Common myeloid progenitor, CD34-positive (primary cell): ENCODE results near the gene FMNL2.

Experiments
- CTCF ChIA-PET: fragments of 350-600 bp; sonication (Branson Sonifier 250); formaldehyde crosslinking; loops from one replicate; lab custom pipeline; 2021; ENCODE audit warnings: antibody characterized with exemption; lab: Charles Lee
- POLR2A ChIA-PET: fragments of 350-600 bp; sonication (Branson Sonifier 250); formaldehyde crosslinking; loops from one replicate; lab custom pipeline; 2021; ENCODE audit warnings: antibody characterized with exemption; lab: Charles Lee
- DNase-seq, 3 donors: peaks; one replicate each; pipeline versions ENCODE4 v3.0.0 to v3.0.0-alpha.2; 2013
- H3K27ac ChIP-seq, 2 experiments: 1 replicate in 1 of 2; 2 replicates in 1 of 2; pipeline ENCODE4 v1.7.0; 2013; ENCODE audit warnings: inconsistent platforms in 2 of 2, low read length in 2 of 2, mild to moderate bottlenecking in 2 of 2, low read depth in 1 of 2, moderate library complexity in 1 of 2; ENCODE audit not compliant: severe bottlenecking in 2 of 2, insufficient read depth in 1 of 2, poor library complexity in 1 of 2
- H3K27me3 ChIP-seq, 5 experiments: replicated peaks in 2 of 5; 1 replicate in 3 of 5; 2 replicates in 2 of 5; pipeline versions ENCODE4 v1.6.1 to v1.7.0; 2013; ENCODE audit warnings: low read length in 4 of 5, mild to moderate bottlenecking in 2 of 5, moderate library complexity in 2 of 5, inconsistent platforms in 1 of 5; ENCODE audit not compliant: insufficient read depth in 5 of 5, control insufficient read depth in 4 of 5
- H3K36me3 ChIP-seq, 4 experiments: 1 replicate in 2 of 4; 2 replicates in 2 of 4; pipeline versions ENCODE4 v1.6.1 to v1.7.0; 2013; ENCODE audit warnings: low read length in 3 of 4, control low read depth in 1 of 4, mild to moderate bottlenecking in 1 of 4; ENCODE audit not compliant: control insufficient read depth in 4 of 4, insufficient read depth in 4 of 4
- H3K4me1 ChIP-seq, 4 experiments: 1 replicate in 3 of 4; 2 replicates in 1 of 4; pipeline versions ENCODE4 v1.6.1 to v1.7.1; 2013; ENCODE audit warnings: low read length in 3 of 4, mild to moderate bottlenecking in 3 of 4, control low read depth in 1 of 4, inconsistent platforms in 1 of 4, moderate library complexity in 1 of 4; ENCODE audit not compliant: control insufficient read depth in 4 of 4, insufficient read depth in 4 of 4; ENCODE audit errors: control extremely low read depth in 1 of 4
- H3K4me3 ChIP-seq, 7 experiments: 1 replicate in 4 of 7; 2 replicates in 3 of 7; pipeline versions ENCODE4 v1.5.1 to v1.7.0; 2013; ENCODE audit warnings: mild to moderate bottlenecking in 7 of 7, low read length in 6 of 7, moderate library complexity in 6 of 7, inconsistent platforms in 2 of 7, low read depth in 2 of 7, control low read depth in 1 of 7; ENCODE audit not compliant: insufficient read depth in 4 of 7, control insufficient read depth in 1 of 7; ENCODE audit errors: extremely low read depth in 1 of 7
- H3K9me3 ChIP-seq, 5 experiments: 1 replicate in 4 of 5; 2 replicates in 1 of 5; pipeline versions ENCODE4 v1.6.1 to v1.7.1; 2013; ENCODE audit warnings: low read length in 4 of 5, mild to moderate bottlenecking in 2 of 5, inconsistent platforms in 1 of 5, low read depth in 1 of 5, moderate library complexity in 1 of 5; ENCODE audit not compliant: control insufficient read depth in 4 of 5, insufficient read depth in 2 of 5; ENCODE audit errors: control extremely low read depth in 1 of 5
- WGBS: methylation state at CpG from one replicate; pipeline ENCODE4 v1.1.5; 2013; ENCODE audit not compliant: insufficient coverage; 5-methylcytosine and 5-hydroxymethylcytosine counted together

FMNL2 gene

DNA sequence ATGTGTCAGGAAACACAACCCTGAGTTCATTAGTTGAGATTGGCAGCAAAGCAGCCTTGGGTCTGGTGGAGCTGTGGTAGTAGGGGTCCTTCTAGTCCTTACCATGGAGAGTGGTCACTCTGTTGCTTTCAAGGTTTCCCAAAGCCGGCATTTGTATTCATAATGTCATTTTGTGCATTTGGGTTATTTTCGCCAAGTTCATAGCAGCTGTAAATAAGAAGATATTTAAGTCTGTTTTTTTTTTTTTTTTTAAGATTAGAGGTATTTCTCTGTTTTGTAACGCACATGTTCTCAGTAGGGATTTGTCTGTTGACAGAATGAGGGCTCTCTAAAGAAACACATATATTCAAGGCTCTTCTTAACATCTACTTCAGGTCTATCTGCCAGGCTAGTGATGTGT lies 268.2 kb downstream of the FMNL2 start:
- 100% methylated on average over 3 of the region's 3 CpGs for WGBS
- Histone ChIP-seq H3K36me3 (no peaks in the 10 kb centered on the region), H3K27ac (no peak overlapping the region), H3K27me3 (no peaks in the 10 kb centered on the region), H3K9me3 (no peaks in the 10 kb centered on the region), H3K4me3 (no peak overlapping the region), H3K4me1 (peaks cover 0 to 8% (median under 1%) of the 10 kb centered on the region in 4 experiments)
- POLR2A ChIA-PET: no interaction called here
- CTCF ChIA-PET: interaction anchor here (1.2 kb wide), 1 partner anchor 24 kb away, joined by 5 read pairs; no protein-coding TSS in a partner anchor
- DNase-seq: no peak

DNA sequence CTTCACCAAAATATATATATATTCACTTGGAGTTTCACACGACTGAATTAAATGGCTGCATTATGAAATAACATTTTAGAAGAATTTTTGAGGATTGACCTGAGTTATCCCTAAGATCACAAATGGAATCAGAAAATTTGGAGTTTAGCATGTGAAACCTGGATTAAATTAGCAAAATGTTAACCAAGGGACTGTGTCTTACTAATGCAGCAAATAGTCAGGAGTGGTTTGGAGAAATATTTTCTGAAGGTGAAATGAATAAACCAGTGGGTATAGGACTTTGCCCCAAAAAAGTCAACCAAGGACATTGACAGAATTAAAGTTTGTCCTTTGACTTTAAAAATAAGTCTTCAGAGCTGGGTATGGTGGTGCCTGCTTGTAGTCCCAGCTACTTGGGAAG lies 271.1 kb downstream of the FMNL2 start:
- Histone ChIP-seq H3K27me3 (no peaks in the 10 kb centered on the region), H3K36me3 (no peaks in the 10 kb centered on the region), H3K27ac (no peak overlapping the region), H3K4me3 (no peak overlapping the region), H3K9me3 (no peaks in the 10 kb centered on the region), H3K4me1 (peaks cover 0 to 12% (median under 1%) of the 10 kb centered on the region in 4 experiments)
- ChIA-PET CTCF (interaction anchor here (0.9 to 1.4 kb wide), 3 partner anchors 18 to 568 kb away, joined by 4 read pairs; no protein-coding TSS in a partner anchor), POLR2A (no interaction called here)
- DNase-seq: no peak
- WGBS: 100% methylated on average over 1 of the region's 1 CpG

DNA sequence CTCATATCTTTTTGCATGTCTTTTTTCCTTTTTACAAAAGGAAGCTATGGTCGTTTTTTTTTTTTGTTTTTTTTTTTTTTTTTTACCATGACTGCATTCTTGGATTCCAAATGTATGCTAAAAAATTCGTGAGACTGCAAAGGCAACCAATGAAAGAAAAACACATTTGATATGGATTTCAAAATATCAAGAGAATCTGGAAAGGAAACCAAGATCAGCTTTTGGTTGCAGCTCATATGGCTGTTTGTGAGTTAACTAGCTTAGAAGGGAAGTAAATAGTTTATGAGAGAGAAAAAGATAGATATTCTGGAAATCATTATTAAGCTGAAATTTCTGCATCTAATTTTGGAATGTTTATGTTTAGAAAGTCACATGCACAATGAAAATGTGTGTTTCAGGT lies 272.0 kb downstream of the FMNL2 start:
- no peaks in the 10 kb centered on the region for H3K27me3 ChIP-seq
- POLR2A ChIA-PET: interaction anchor here (0.6 kb wide), 1 partner anchor 413 kb away, joined by 3 read pairs; no protein-coding TSS in a partner anchor
- H3K36me3 ChIP-seq: no peaks in the 10 kb centered on the region
- H3K9me3 ChIP-seq: no peaks in the 10 kb centered on the region
- WGBS: no CpG with 5 or more reads among the region's 2 CpGs
- H3K27ac ChIP-seq: no peak overlapping the region
- H3K4me3 ChIP-seq: no peak overlapping the region
- CTCF ChIA-PET: interaction anchor here (0.7 to 1.4 kb wide), 5 partner anchors 12 to 569 kb away, joined by 3 to 4 read pairs (median 4); no protein-coding TSS in a partner anchor
- peaks cover 6 to 19% (median 8%) of the 10 kb centered on the region in 4 experiments for H3K4me1 ChIP-seq
- no peak for DNase-seq

DNA sequence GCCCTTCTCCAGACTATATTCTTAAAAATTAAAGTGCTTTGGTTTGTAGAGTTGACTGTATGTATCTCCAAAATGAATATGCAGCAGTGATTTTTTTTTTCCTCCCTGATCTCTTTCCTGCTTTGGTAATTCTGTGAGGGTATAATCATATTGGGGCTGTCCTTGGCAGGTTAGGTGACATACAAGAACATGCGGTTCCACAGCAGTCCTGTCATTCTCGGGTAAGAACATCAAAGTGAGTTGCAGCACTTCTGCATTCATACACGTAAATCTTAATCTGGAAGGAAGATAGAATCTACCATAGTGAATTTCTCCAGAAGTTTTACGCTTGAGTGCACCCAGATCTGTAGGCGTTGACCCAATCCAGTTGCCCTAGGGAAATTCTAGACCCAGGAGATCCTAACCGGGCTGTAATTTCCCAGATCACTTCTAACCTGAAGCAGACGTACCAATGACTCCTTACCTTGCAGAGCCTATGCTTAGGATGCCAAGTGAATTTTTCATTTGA lies 272.9 kb downstream of the FMNL2 start:
- WGBS: 100% methylated on average over 6 of the region's 7 CpGs
- Histone ChIP-seq H3K4me3 (no peak overlapping the region), H3K27me3 (no peaks in the 10 kb centered on the region), H3K36me3 (no peaks in the 10 kb centered on the region), H3K9me3 (no peaks in the 10 kb centered on the region), H3K27ac (no peak overlapping the region), H3K4me1 (peaks cover 14 to 25% (median 16%) of the 10 kb centered on the region in 4 experiments)
- POLR2A ChIA-PET: no interaction called here
- CTCF ChIA-PET: interaction anchor here (0.6 kb wide), 1 partner anchor 590 kb away, joined by 3 read pairs; no protein-coding TSS in a partner anchor
- DNase-seq: no peak

DNA sequence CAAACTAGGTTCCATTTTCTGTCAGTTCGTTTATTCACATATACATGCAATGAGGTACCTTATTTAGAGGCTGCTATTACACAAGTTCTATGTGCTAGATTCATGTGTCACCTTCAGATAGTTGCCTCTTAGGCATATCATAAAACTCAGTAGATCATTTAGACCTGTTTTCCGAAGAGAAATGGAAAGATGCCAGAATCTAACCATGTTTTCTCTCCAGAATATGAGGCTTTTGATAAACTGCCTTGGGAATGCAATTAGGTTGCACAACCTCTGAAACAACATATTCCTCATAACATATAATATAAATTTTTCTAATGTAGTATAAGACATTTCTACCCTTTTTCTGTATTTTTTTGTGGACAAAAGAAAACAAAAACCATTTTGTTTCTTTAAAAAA lies 274.2 kb downstream of the FMNL2 start:
- Histone ChIP-seq H3K27ac (no peak overlapping the region), H3K36me3 (no peaks in the 10 kb centered on the region), H3K4me1 (peaks cover 16 to 36% (median 20%) of the 10 kb centered on the region in 4 experiments), H3K27me3 (no peaks in the 10 kb centered on the region), H3K9me3 (no peaks in the 10 kb centered on the region), H3K4me3 (no peak overlapping the region)
- CTCF ChIA-PET: no interaction called here
- POLR2A ChIA-PET: no interaction called here
- DNase-seq: no peak
- WGBS: 100% methylated on average over 2 of the region's 2 CpGs

DNA sequence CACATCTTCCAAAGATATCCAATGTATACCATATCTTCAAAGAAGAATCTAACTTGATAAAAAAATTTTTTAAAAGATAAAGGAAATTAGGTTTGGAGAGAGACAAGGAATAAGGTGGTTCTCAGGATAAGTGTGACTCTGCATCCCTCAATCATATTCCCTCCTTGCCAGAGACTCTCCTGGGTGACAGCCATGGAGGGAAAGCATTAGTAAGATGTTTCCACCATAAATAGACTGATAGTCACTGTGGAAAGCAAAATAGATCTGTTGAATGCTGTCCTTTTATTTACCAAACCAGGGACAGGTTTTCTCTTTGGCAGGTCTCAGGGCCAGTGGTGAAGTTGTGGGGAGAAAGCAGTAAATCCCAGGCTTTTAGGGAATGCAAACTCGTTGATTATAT lies 274.7 kb downstream of the FMNL2 start:
- Histone ChIP-seq H3K9me3 (no peaks in the 10 kb centered on the region), H3K36me3 (no peaks in the 10 kb centered on the region), H3K4me1 (peaks cover 16 to 36% (median 20%) of the 10 kb centered on the region in 4 experiments), H3K27ac (no peak overlapping the region), H3K27me3 (no peaks in the 10 kb centered on the region), H3K4me3 (no peak overlapping the region)
- CTCF ChIA-PET: no interaction called here
- 88% methylated on average over 1 of the region's 1 CpG for WGBS
- no peak for DNase-seq
- POLR2A ChIA-PET: no interaction called here

DNA sequence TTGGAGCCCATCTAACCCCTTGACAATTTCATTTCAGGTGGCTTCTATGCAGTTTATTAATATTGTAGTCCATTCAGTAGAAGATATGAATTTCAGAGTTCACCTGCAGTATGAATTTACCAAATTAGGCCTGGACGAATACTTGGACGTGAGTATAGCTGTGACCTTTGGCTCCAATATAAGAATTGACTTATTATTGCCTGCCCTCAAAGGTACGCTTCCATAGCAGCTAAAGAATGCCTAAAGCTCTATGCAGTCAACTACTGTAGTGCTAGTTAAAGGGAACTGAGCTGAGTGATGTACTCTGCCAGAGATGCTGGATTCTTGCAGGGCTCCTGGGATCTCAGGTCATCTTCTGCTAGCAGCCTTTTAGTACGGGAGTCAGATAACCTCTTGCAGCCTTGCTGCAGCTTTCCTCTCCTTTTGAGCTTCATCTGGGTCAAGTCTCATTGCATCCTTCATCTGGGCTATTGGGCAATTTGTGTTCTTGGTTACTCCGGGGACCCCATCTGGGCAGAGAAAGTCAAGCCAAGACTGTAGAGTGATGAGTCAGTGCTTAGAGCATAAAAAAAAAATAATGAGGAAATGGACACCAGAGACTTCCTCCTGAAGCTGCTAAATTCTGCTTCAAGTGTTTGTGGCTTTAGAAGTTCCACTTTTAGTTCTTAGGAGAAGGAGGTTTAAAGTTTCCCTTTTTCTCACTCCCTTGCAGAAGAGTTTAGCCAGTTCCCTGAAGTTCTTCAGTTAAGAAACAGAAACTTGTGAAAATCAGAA lies 276.7 kb downstream of the FMNL2 start:
- CTCF ChIA-PET: interaction anchor here (1.3 to 5.3 kb wide), 3 partner anchors 15 to 436 kb away, joined by 3 to 35 read pairs (median 4); partner anchors contain the start of gene STAM2
- Histone ChIP-seq H3K4me3 (peak overlapping the region in 6 of 7 experiments; percentile 35 to 63 (median 47)), H3K36me3 (no peaks in the 10 kb centered on the region), H3K4me1 (peaks cover 16 to 36% (median 20%) of the 10 kb centered on the region in 4 experiments), H3K27me3 (no peaks in the 10 kb centered on the region), H3K27ac (no peak overlapping the region), H3K9me3 (no peaks in the 10 kb centered on the region)
- peak; percentile 83 to 95 (median 92) for DNase-seq
- WGBS: 29% methylated on average over 3 of the region's 5 CpGs
- POLR2A ChIA-PET: interaction anchor here (0.5 to 0.7 kb wide), 3 partner anchors 26 to 1497 kb away, joined by 3 to 4 read pairs (median 4); no protein-coding TSS in a partner anchor
